Left lung (tissue), 10 donors: Measurements from ENCODE around the gene FAT4. TPM values are rescaled to one million over a fixed set of nuclear protein-coding genes. Genes with fewer than 3 reads are reported as not detected.

Experiments used
- ATAC-seq: fragments of 200-7000 bp; cut with Tn5 transposase; one replicate; pipeline ENCODE4 v1.9.1; 2020; ENCODE audit warnings: moderate library complexity
- DNase-seq, 4 donors: peaks; one replicate each; pipeline ENCODE4 v3.0.0-alpha.2; 2013 to 2020
- H3K27ac ChIP-seq, 2 donors: fragments of 200-600 bp; sonication (generic) in 1 of 2; one replicate each; pipeline versions ENCODE4 v1.5.0 to v1.8.0; 2020 to 2021
- H3K27me3 ChIP-seq, 2 donors: fragments of 200-600 bp; sonication (generic) in 1 of 2; one replicate each; pipeline versions ENCODE4 v1.5.0 to v1.8.0; 2020 to 2021
- H3K36me3 ChIP-seq, 2 donors: fragments of 200-600 bp; sonication (generic) in 1 of 2; one replicate each; pipeline versions ENCODE4 v1.5.0 to v1.8.0; 2020 to 2021
- H3K4me1 ChIP-seq, 2 donors: fragments of 200-600 bp; one replicate each; pipeline ENCODE4 v1.8.0; 2021
- H3K4me3 ChIP-seq, 2 donors: fragments of 200-600 bp; sonication (generic) in 1 of 2; one replicate each; pipeline versions ENCODE4 v1.5.0 to v1.8.0; 2020 to 2021; ENCODE audit warnings: mild to moderate bottlenecking in 1 of 2
- H3K9me3 ChIP-seq, 2 donors: fragments of 200-600 bp; sonication (generic) in 1 of 2; one replicate each; pipeline versions ENCODE4 v1.5.0 to v1.8.0; 2020 to 2021
- CTCF ChIP-seq, 2 donors: fragments of 200-600 bp; sonication (generic) in 1 of 2; IDR thresholded peaks; one replicate each; pipeline versions ENCODE4 v1.5.0 to v1.8.0; 2021; ENCODE audit warnings: antibody characterized with exemption in 2 of 2
- intact Hi-C, 2 donors: fragments of 100-400 bp; cut with DNase I; formaldehyde crosslinking; loops; one replicate each; pipeline versions ENCODE4 v1.11.2 to v1.14.2; 2022
- polyA plus RNA-seq, 6 donors: library from polyadenylated mRNA; unstranded; fragments of 120-200 nt; gene quantifications; one replicate each; pipeline ENCODE4 v1.2.1, GENCODE V29; 2013; ENCODE audit not compliant: insufficient read length in 6 of 6
- total RNA-seq, 2 donors: library from RNA; stranded (reverse); fragmentation: NEBNext Ultra II Directional; extraction: Animal tissue kit (Norgen Biotek cat#: 25700); gene quantifications; one replicate each; pipeline ENCODE4 v1.2.1, GENCODE V29; 2021
- donor health status: DM: no; HTN: yes; CAD: no.
- donor health status: DM: no; HTN: no; CAD: no.

The FAT4 gene
- total and polyA plus RNA-seq, 8 donors, result 19.5 to 78.5 (median 63.4) TPM

- DNase-seq (peak in 2 of 4 donors; percentile 56 to 84), ATAC-seq (peak; percentile 32)
- H3K36me3 ChIP-seq, result no peaks in the 10 kb centered on the region
- H3K9me3 ChIP-seq, result no peaks in the 10 kb centered on the region
- H3K4me3 ChIP-seq, result peak overlapping the region; percentile 67 to 75
- H3K4me1 ChIP-seq, result peaks cover 5 to 21% of the 10 kb centered on the region in 2 donors
- TF ChIP-seq CTCF (IDR thresholded peaks at IDR 0.05), result no peak
- peaks cover 0 to 61% of the 10 kb centered on the region in 2 donors for H3K27me3 ChIP-seq
- peak overlapping the region; percentile 84 to 94 for H3K27ac ChIP-seq
- intact Hi-C loops, result loop anchor here in 1 of 2 donors (10.0 kb wide), 1 partner anchor 428 kb away; no protein-coding TSS in a partner anchor
These were observed 1.6 kb downstream of the FAT4 start for GRCh38 chr4:125316401-125316790.

GRCh38 chr4:125316791-125317524 lies 2.2 kb downstream of the FAT4 start:
- no peak for TF ChIP-seq CTCF (IDR thresholded peaks at IDR 0.05)
- peak overlapping the region; percentile 67 to 75 for H3K4me3 ChIP-seq
- H3K27me3 ChIP-seq, result peaks cover 0 to 61% of the 10 kb centered on the region in 2 donors
- peak overlapping the region; percentile 35 to 94 for H3K27ac ChIP-seq
- no peaks in the 10 kb centered on the region for H3K9me3 ChIP-seq
- intact Hi-C loops, result loop anchor here in 1 of 2 donors (10.0 kb wide), 1 partner anchor 428 kb away; no protein-coding TSS in a partner anchor
- DNase-seq (peak in 3 of 4 donors; percentile 33 to 74 (median 48)), ATAC-seq (peak; percentile 2)
- H3K4me1 ChIP-seq, result peaks cover 5 to 21% of the 10 kb centered on the region in 2 donors
- H3K36me3 ChIP-seq, result no peaks in the 10 kb centered on the region

- peak in 3 of 4 donors; percentile 36 to 65 (median 64) for DNase-seq
These were observed 2.7 kb downstream of the FAT4 start for GRCh38 chr4:125317525-125317877.

GRCh38 chr4:125319311-125319710 lies 4.6 kb downstream of the FAT4 start:
- Histone ChIP-seq H3K4me3 (peak overlapping the region in 1 of 2 donors; percentile 67), H3K9me3 (no peaks in the 10 kb centered on the region), H3K27ac (no peak overlapping the region), H3K36me3 (no peaks in the 10 kb centered on the region), H3K27me3 (peaks cover 0 to 44% of the 10 kb centered on the region in 2 donors), H3K4me1 (peaks cover 5 to 13% of the 10 kb centered on the region in 2 donors)
- intact Hi-C loops, result loop anchor here in 1 of 2 donors (10.0 kb wide), 1 partner anchor 425 kb away; no protein-coding TSS in a partner anchor
- DNase-seq, result no peak
- no peak for TF ChIP-seq CTCF (IDR thresholded peaks at IDR 0.05)
- no peak for ATAC-seq

More at GRCh38 chr4:125317525-125317877, 2.7 kb downstream of the FAT4 start:
- peak; percentile 16 to 34 for TF ChIP-seq CTCF (IDR thresholded peaks at IDR 0.05)
- Histone ChIP-seq H3K9me3 (no peaks in the 10 kb centered on the region), H3K27ac (peak overlapping the region; percentile 8 to 35), H3K4me1 (peaks cover 5 to 21% of the 10 kb centered on the region in 2 donors), H3K4me3 (peak overlapping the region; percentile 67 to 75), H3K36me3 (no peaks in the 10 kb centered on the region), H3K27me3 (peaks cover 0 to 61% of the 10 kb centered on the region in 2 donors)
- intact Hi-C loops, result loop anchor here in 1 of 2 donors (10.0 kb wide), 1 partner anchor 427 kb away; no protein-coding TSS in a partner anchor
- ATAC-seq, result no peak

- H3K9me3 ChIP-seq, result no peaks in the 10 kb centered on the region
- intact Hi-C loops, result no loop called here
- no peak for DNase-seq
- ATAC-seq, result peak; percentile 19
- H3K36me3 ChIP-seq, result no peaks in the 10 kb centered on the region
- peak overlapping the region in 1 of 2 donors; percentile 8 for H3K4me3 ChIP-seq
- peaks cover 5 to 7% of the 10 kb centered on the region in 2 donors for H3K4me1 ChIP-seq
- H3K27me3 ChIP-seq, result peaks cover 0 to 19% of the 10 kb centered on the region in 2 donors
- TF ChIP-seq CTCF (IDR thresholded peaks at IDR 0.05), result no peak
- H3K27ac ChIP-seq, result peak overlapping the region in 1 of 2 donors; percentile 49
These were observed 7.1 kb downstream of the FAT4 start for GRCh38 chr4:125321709-125322365.
